Measurements from ENCODE around the gene OR13C5. TPM values are rescaled to one million over a fixed set of nuclear protein-coding genes. Genes with fewer than 3 reads are reported as not detected.

OR13C5 gene
- total and polyA plus RNA-seq, 2 of the 13 experiments (the other 11 are each of a cell fraction or from before 2014, with no cell fraction given): not detected

DNA sequence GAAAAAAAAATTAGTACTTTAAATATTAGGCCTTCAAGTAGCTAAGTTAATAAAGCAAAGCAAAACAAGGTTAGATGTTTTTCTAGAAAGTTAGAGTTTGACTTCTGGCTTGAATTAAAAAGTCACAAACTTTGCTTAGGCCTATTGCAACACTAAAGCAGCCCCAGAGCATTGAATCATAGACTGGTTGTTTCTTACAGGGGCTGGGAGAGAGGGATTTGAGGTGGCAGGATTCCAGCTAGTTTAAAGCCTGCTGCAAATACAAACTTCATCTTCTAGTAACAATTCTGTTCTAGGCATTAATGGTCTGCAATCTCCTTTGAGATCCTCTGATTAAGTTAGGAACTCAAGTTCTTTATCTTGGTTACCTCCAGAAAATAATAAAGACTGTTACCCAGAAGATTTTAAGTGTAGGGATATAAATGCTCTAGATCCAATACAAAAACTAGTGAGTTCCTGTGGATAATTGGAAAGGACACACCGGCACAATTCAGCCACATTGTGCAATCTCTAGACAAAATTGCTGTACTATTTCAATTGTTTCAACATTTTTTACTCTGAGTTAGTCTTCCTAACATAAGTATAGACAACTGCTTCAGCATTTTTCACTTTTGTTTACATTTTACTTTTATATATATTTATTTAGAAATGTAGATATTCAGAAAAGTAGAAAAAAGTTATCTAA lies 12.6 kb downstream of the OR13C5 start:
- no TSS peak for BruUV-seq (replicated peaks)
- no peaks in the 10 kb centered on the region for H3K4me1 ChIP-seq (ENCODE audit: insufficient read depth, low read length)
- ChIA-PET CTCF (ENCODE audit: low intra/inter-chr PET ratio, low total read pairs) (no interaction called here), POLR2A (no interaction called here)
- FAIRE-seq: no peak
- H2AFZ ChIP-seq (ENCODE audit: low read length): no peak overlapping the region
- H3K9me3 ChIP-seq (ENCODE audit: low read length): no peaks in the 10 kb centered on the region
- no peak overlapping the region for H3K9ac ChIP-seq (ENCODE audit: insufficient read depth, low read depth, low read length)
- no peak for ATAC-seq
- no peak for TF ChIP-seq ZNF101 (CRISPR knock-in tag; IDR thresholded peaks at IDR 0.05; ENCODE audit: borderline replicate concordance, low read depth)
- peak; percentile 20; the same call in 1 of the 2 replicates for TF ChIP-seq CEBPB (IDR thresholded peaks at IDR 0.05; ENCODE audit: borderline replicate concordance, low read depth, low read length)
- TF ChIP-seq ZNF780A (CRISPR knock-in tag; IDR thresholded peaks at IDR 0.05): no peak
- no peak for TF ChIP-seq ZNF782 (CRISPR knock-in tag; IDR thresholded peaks at IDR 0.05; ENCODE audit: borderline replicate concordance)
- TF ChIP-seq ZNF614 (CRISPR knock-in tag; IDR thresholded peaks at IDR 0.05; ENCODE audit: borderline replicate concordance): no peak
- no peak for DNase-seq (ENCODE audit: low spot score)
- intact Hi-C loops (cut with micrococcal nuclease; ENCODE audit: unreplicated experiment) (no loop called here), in situ Hi-C loops (cut with HindIII; ENCODE audit: extremely low pct_ligation_motif_present, low pct_unique_long_range_greater_than_20kb) (no loop called here)
- 0% methylated on average over 1 of the region's 1 CpG for WGBS (ENCODE audit: low lambda C conversion rate)
- H3K36me3 ChIP-seq (replicated peaks in 1 of 2; ENCODE audit: control insufficient read depth in 1 of 2, insufficient read depth in 2 of 2, low read length in 2 of 2): no peaks in the 10 kb centered on the region
- no peak overlapping the region for H3K4me2 ChIP-seq (ENCODE audit: low read depth, low read length)
- no peak overlapping the region for H3K27ac ChIP-seq (ENCODE audit: extremely low read length, insufficient read depth, low read length)
- H4K20me1 ChIP-seq (ENCODE audit: insufficient read depth, low read length): no peaks in the 10 kb centered on the region
- no peaks in the 10 kb centered on the region for H3K79me2 ChIP-seq (ENCODE audit: insufficient read depth, low read length)
- no peak overlapping the region for H3K4me3 ChIP-seq (replicated peaks in 1 of 3; ENCODE audit: insufficient read depth in 1 of 3, low read depth in 2 of 3, low read length in 3 of 3)
- H3K27me3 ChIP-seq (ENCODE audit: control insufficient read depth in 1 of 2, insufficient read depth in 2 of 2, low read length in 2 of 2): no peaks in the 10 kb centered on the region

DNA sequence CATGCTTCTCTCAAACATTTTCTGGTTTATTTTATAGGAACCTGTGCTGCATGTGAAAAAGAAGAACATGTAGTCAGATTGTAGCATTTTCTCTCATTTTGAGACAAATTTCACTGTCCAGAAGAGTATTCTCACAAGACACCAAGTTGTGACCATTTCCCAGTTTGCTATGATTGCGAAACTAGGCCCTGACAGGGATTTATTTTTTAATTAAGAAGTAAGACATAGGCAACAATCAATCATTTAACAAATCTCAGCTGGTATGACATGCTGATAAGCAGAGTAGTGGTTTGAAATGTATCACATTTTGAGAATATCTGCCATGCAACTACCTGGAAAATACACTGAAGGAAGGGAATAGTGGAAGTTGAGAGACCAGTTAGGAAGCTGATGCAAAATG lies 18.7 kb downstream of the OR13C5 start:
- POLR2A ChIA-PET: no interaction called here
- no peak overlapping the region for H3K9ac ChIP-seq (ENCODE audit: insufficient read depth, low read depth, low read length)
- no peak overlapping the region for H2AFZ ChIP-seq (ENCODE audit: low read length)
- in situ Hi-C loops (cut with HindIII; ENCODE audit: extremely low pct_ligation_motif_present, low pct_unique_long_range_greater_than_20kb) (no loop called here), intact Hi-C loops (cut with micrococcal nuclease; ENCODE audit: unreplicated experiment) (no loop called here)
- H3K36me3 ChIP-seq (replicated peaks in 1 of 2; ENCODE audit: control insufficient read depth in 1 of 2, insufficient read depth in 2 of 2, low read length in 2 of 2): no peaks in the 10 kb centered on the region
- no peak for DNase-seq (ENCODE audit: low spot score)
- no peak for FAIRE-seq
- BruUV-seq (replicated peaks): no TSS peak
- no peaks in the 10 kb centered on the region for H3K4me1 ChIP-seq (ENCODE audit: insufficient read depth, low read length)
- no peaks in the 10 kb centered on the region for H4K20me1 ChIP-seq (ENCODE audit: insufficient read depth, low read length)
- no peaks in the 10 kb centered on the region for H3K9me3 ChIP-seq (ENCODE audit: low read length)
- H3K27me3 ChIP-seq (ENCODE audit: control insufficient read depth in 1 of 2, insufficient read depth in 2 of 2, low read length in 2 of 2): no peaks in the 10 kb centered on the region
- CTCF ChIA-PET (ENCODE audit: low intra/inter-chr PET ratio, low total read pairs): no interaction called here
- H3K4me2 ChIP-seq (ENCODE audit: low read depth, low read length): no peak overlapping the region
- WGBS (ENCODE audit: low lambda C conversion rate): 0% methylated on average over 1 of the region's 1 CpG
- H3K4me3 ChIP-seq (replicated peaks in 1 of 3; ENCODE audit: insufficient read depth in 1 of 3, low read depth in 2 of 3, low read length in 3 of 3): no peak overlapping the region
- ATAC-seq: no peak
- no peak overlapping the region for H3K27ac ChIP-seq (ENCODE audit: extremely low read length, insufficient read depth, low read length)
- no peaks in the 10 kb centered on the region for H3K79me2 ChIP-seq (ENCODE audit: insufficient read depth, low read length)
- TF ChIP-seq ESRRA (CRISPR knock-in tag; IDR thresholded peaks at IDR 0.05; ENCODE audit: low read depth) (no peak), ZNF207 (IDR thresholded peaks at IDR 0.05; ENCODE audit: borderline replicate concordance) (no peak), MZF1 (CRISPR knock-in tag; IDR thresholded peaks at IDR 0.05; ENCODE audit: borderline replicate concordance) (no peak), ZNF7 (CRISPR knock-in tag; IDR thresholded peaks at IDR 0.05) (no peak), BCL6 (CRISPR knock-in tag; IDR thresholded peaks at IDR 0.05) (no peak), ZFP1 (CRISPR knock-in tag; IDR thresholded peaks at IDR 0.05) (no peak), SP4 (CRISPR knock-in tag; IDR thresholded peaks at IDR 0.05) (no peak), WIZ (CRISPR knock-in tag; IDR thresholded peaks at IDR 0.05) (no peak)
- TF ChIP-seq, protein P1, sequence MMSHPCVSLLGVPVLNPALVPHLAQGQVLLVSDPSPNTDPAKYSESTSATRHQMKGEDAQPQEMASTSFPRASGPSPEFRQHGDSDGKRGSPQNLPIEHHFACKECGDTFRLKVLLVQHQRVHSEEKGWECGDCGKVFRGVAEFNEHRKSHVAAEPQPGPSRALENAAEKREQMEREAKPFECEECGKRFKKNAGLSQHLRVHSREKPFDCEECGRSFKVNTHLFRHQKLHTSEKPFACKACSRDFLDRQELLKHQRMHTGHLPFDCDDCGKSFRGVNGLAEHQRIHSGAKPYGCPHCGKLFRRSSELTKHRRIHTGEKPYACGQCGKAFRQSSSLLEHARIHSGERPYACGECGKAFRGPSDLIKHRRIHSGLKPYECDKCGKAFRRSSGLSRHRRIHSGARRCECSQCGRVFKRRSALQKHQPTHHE (CRISPR knock-in tag; IDR thresholded peaks at IDR 0.05; ENCODE audit: borderline replicate concordance): no peak

Data from HepG2 (cell line).